ENCODE data around the gene CELF5. TPM values are rescaled to one million over a fixed set of nuclear protein-coding genes. Genes with fewer than 3 reads are reported as not detected.

Gene CELF5
- total and polyA plus RNA-seq, 2 experiments from 2014 or later: 5.6 to 10.6 TPM

Other genes starting within 250 kb of the CELF5 start
- 0.70 and 2.4 TPM in 2 replicates for gene TLE6, start 247.1 kb upstream of the CELF5 start, total RNA-seq (2014; rRNA removed; shearing (Covaris generic))
- 1.3 and 2.4 TPM in 2 replicates for gene TLE6, start 247.1 kb upstream of the CELF5 start, polyA plus RNA-seq (2016; fragmentation: Nextera tagmentation; extraction: Ambion mirVana)
- gene TLE2, start 195.4 kb upstream of the CELF5 start, total RNA-seq (2014; rRNA removed; shearing (Covaris generic)): 21.3 and 22.8 TPM in 2 replicates
- 5.2 and 5.6 TPM in 2 replicates for gene TLE2, start 195.4 kb upstream of the CELF5 start, polyA plus RNA-seq (2016; fragmentation: Nextera tagmentation; extraction: Ambion mirVana)
- gene TLE5, start 162.2 kb upstream of the CELF5 start, total RNA-seq (2014; rRNA removed; shearing (Covaris generic)): 151 and 154 TPM in 2 replicates
- gene TLE5, start 162.2 kb upstream of the CELF5 start, polyA plus RNA-seq (2016; fragmentation: Nextera tagmentation; extraction: Ambion mirVana): 130 and 132 TPM in 2 replicates
- 22.6 and 26.9 TPM in 2 replicates for gene GNA11, start 130.3 kb upstream of the CELF5 start, total RNA-seq (2014; rRNA removed; shearing (Covaris generic))
- gene GNA11, start 130.3 kb upstream of the CELF5 start, polyA plus RNA-seq (2016; fragmentation: Nextera tagmentation; extraction: Ambion mirVana): 15.8 and 16.2 TPM in 2 replicates
- 0.14 TPM in 1 of 2 replicates, not detected in the other for gene GNA15, start 88.6 kb upstream of the CELF5 start, total RNA-seq (2014; rRNA removed; shearing (Covaris generic))
- 0.10 and 0.31 TPM in 2 replicates for gene GNA15, start 88.6 kb upstream of the CELF5 start, polyA plus RNA-seq (2016; fragmentation: Nextera tagmentation; extraction: Ambion mirVana)
- 0.24 TPM in 1 of 2 replicates, not detected in the other for gene S1PR4, start 45.9 kb upstream of the CELF5 start, total RNA-seq (2014; rRNA removed; shearing (Covaris generic))
- not detected in 2 replicates for gene S1PR4, start 45.9 kb upstream of the CELF5 start, polyA plus RNA-seq (2016; fragmentation: Nextera tagmentation; extraction: Ambion mirVana)
- gene NCLN, start 38.7 kb upstream of the CELF5 start, total RNA-seq (2014; rRNA removed; shearing (Covaris generic)): 125 and 144 TPM in 2 replicates
- gene NCLN, start 38.7 kb upstream of the CELF5 start, polyA plus RNA-seq (2016; fragmentation: Nextera tagmentation; extraction: Ambion mirVana): 85.6 and 95.2 TPM in 2 replicates
- 0.58 and 1.3 TPM in 2 replicates for gene NFIC, start 141.9 kb downstream of the CELF5 start, total RNA-seq (2014; rRNA removed; shearing (Covaris generic))
- 5.3 and 8.2 TPM in 2 replicates for gene NFIC, start 141.9 kb downstream of the CELF5 start, polyA plus RNA-seq (2016; fragmentation: Nextera tagmentation; extraction: Ambion mirVana)

Measured in GM23338 (cell line).